Mesenchymal stem cell (in vitro differentiated cells and primary cell): ENCODE measurements around the gene VPS4B.
A peak's percentile ranks its signal among the peaks of the same experiment; 100 is the strongest.

Source experiments
- DNase-seq: peaks from one replicate; pipeline ENCODE4 v3.0.0-alpha.2; 2013
- H2AFZ ChIP-seq: one replicate; pipeline ENCODE4 v1.6.1; 2013; ENCODE audit warnings: low read depth, mild to moderate bottlenecking, control low read depth, inconsistent platforms, low read length, moderate library complexity
- H2AK5ac ChIP-seq: 2 replicates; pipeline ENCODE4 v1.6.1; 2013; ENCODE audit warnings: low read length, moderate library complexity, mild to moderate bottlenecking, inconsistent platforms; ENCODE audit not compliant: severe bottlenecking
- H2BK120ac ChIP-seq: one replicate; pipeline ENCODE4 v1.6.1; 2013; ENCODE audit warnings: low read depth, mild to moderate bottlenecking, inconsistent platforms, low read length, moderate library complexity
- H2BK12ac ChIP-seq, 2 experiments: one replicate each; pipeline ENCODE4 v1.6.1; 2013; ENCODE audit warnings: inconsistent platforms in 2 of 2, low read length in 2 of 2, mild to moderate bottlenecking in 2 of 2, moderate library complexity in 2 of 2, control low read depth in 1 of 2
- H2BK15ac ChIP-seq: one replicate; pipeline ENCODE4 v1.6.1; 2013; ENCODE audit warnings: mild to moderate bottlenecking, low read depth, inconsistent platforms; ENCODE audit not compliant: poor library complexity, severe bottlenecking
- H2BK5ac ChIP-seq: 2 replicates; pipeline ENCODE4 v1.6.1; 2013; ENCODE audit warnings: low read depth, mild to moderate bottlenecking, low read length, control low read depth, inconsistent platforms; ENCODE audit not compliant: poor library complexity, severe bottlenecking
- H3K14ac ChIP-seq, 2 experiments: one replicate each; pipeline ENCODE4 v1.6.1; 2013; ENCODE audit warnings: inconsistent platforms in 2 of 2, low read length in 2 of 2, control low read depth in 1 of 2, mild to moderate bottlenecking in 1 of 2, moderate library complexity in 1 of 2
- H3K18ac ChIP-seq, 2 experiments: one replicate each; pipeline ENCODE4 v1.6.1; 2013; ENCODE audit warnings: inconsistent platforms in 2 of 2, low read length in 2 of 2, control low read depth in 1 of 2, low read depth in 1 of 2, mild to moderate bottlenecking in 1 of 2
- H3K23ac ChIP-seq, 2 experiments: one replicate each; pipeline ENCODE4 v1.6.1; 2013; ENCODE audit warnings: inconsistent platforms in 2 of 2, low read length in 2 of 2, mild to moderate bottlenecking in 2 of 2, moderate library complexity in 2 of 2, control low read depth in 1 of 2
- H3K27ac ChIP-seq: 2 replicates; pipeline ENCODE4 v1.5.1; 2013; ENCODE audit warnings: mild to moderate bottlenecking, moderate library complexity, low read length, control low read depth, inconsistent platforms; ENCODE audit not compliant: poor library complexity, severe bottlenecking
- H3K27me3 ChIP-seq, 2 experiments: 2 replicates each; pipeline versions ENCODE4 v1.6.1 to v1.7.0; 2013; ENCODE audit warnings: low read length in 2 of 2, mild to moderate bottlenecking in 2 of 2, moderate library complexity in 2 of 2, control low read depth in 1 of 2, inconsistent platforms in 1 of 2; ENCODE audit not compliant: control insufficient read depth in 1 of 2, insufficient read depth in 1 of 2
- H3K36me3 ChIP-seq, 2 experiments: 2 replicates each; pipeline versions ENCODE4 v1.6.1 to v1.7.0; 2013; ENCODE audit warnings: low read length in 2 of 2, control low read depth in 1 of 2, inconsistent platforms in 1 of 2, low read depth in 1 of 2, mild to moderate bottlenecking in 1 of 2; ENCODE audit not compliant: insufficient read depth in 2 of 2, control insufficient read depth in 1 of 2
- H3K4ac ChIP-seq, 2 experiments: one replicate each; pipeline ENCODE4 v1.6.1; 2013; ENCODE audit warnings: inconsistent platforms in 2 of 2, low read length in 2 of 2, mild to moderate bottlenecking in 2 of 2, moderate library complexity in 2 of 2, control low read depth in 1 of 2, low read depth in 1 of 2
- H3K4me1 ChIP-seq: 2 replicates; pipeline ENCODE4 v1.6.1; 2013; ENCODE audit warnings: low read depth, low read length, control low read depth; ENCODE audit not compliant: control insufficient read depth, insufficient read depth
- H3K4me2 ChIP-seq: 2 replicates; pipeline ENCODE4 v1.6.1; 2013; ENCODE audit warnings: low read length, mild to moderate bottlenecking, inconsistent platforms; ENCODE audit not compliant: poor library complexity, severe bottlenecking
- H3K4me3 ChIP-seq, 2 experiments: 2 replicates each; pipeline versions ENCODE4 v1.5.1 to v1.7.0; 2013; ENCODE audit warnings: low read length in 2 of 2, mild to moderate bottlenecking in 2 of 2, control low read depth in 1 of 2, low read depth in 1 of 2; ENCODE audit not compliant: insufficient read depth in 1 of 2
- H3K79me1 ChIP-seq: replicated peaks from 2 replicates; pipeline ENCODE4 v1.6.1; 2013; ENCODE audit warnings: mild to moderate bottlenecking, control low read depth, low read length, inconsistent platforms; ENCODE audit not compliant: poor library complexity, severe bottlenecking
- H3K9ac ChIP-seq: 2 replicates; pipeline ENCODE4 v1.7.0; 2013; ENCODE audit warnings: mild to moderate bottlenecking, low read length, moderate library complexity
- H3K9me3 ChIP-seq: 2 replicates; pipeline ENCODE4 v1.7.0; 2013; ENCODE audit warnings: mild to moderate bottlenecking, low read length; ENCODE audit not compliant: control insufficient read depth
- H4K8ac ChIP-seq: one replicate; pipeline ENCODE4 v1.6.1; 2013; ENCODE audit warnings: inconsistent platforms, mild to moderate bottlenecking, low read length, moderate library complexity
- H4K91ac ChIP-seq: one replicate; pipeline ENCODE4 v1.6.1; 2013; ENCODE audit warnings: mild to moderate bottlenecking, low read length, inconsistent platforms
- WGBS: methylation state at CpG from one replicate; pipeline ENCODE4 v1.1.7; 2013; ENCODE audit warnings: mixed read lengths; 5-methylcytosine and 5-hydroxymethylcytosine counted together

VPS4B gene

DNA sequence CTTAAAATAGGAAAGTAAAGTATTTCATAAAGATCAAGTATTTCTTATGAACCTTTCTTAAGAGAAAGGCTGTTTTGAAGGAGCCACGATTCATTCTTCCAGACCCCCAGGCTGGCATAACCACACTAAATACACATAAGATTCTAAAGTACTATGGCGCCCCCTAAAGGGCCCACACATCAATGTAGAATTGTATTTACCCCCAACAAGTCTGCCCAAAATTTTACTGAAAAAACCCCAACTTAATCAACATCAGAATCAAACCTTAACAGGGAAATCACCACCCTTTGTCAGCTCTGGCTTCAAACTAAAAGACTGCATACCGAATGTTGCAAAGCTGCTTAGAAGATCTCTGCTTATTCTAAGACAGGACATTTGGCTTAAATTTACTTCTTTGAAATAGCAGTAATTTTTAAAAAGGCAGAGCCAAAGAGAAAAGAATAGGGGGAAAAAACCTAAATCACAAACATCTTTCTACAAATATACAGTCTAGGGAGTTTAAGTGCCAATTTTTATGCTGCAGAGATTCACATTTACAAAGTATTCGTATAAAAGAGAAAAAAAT lies 82.3 kb downstream of the VPS4B start:
- Histone ChIP-seq H3K9me3 (no peaks in the 10 kb centered on the region), H3K18ac (no peak overlapping the region), H3K23ac (no peak overlapping the region), H2AFZ (no peak overlapping the region), H2BK5ac (no peak overlapping the region), H2BK120ac (no peak overlapping the region), H3K4ac (no peak overlapping the region), H3K14ac (no peak overlapping the region), H2AK5ac (no peak overlapping the region), H3K4me2 (no peak overlapping the region), H2BK15ac (no peak overlapping the region), H3K4me1 (peaks cover 3% of the 10 kb centered on the region), H3K9ac (peak overlapping the region; percentile 54), H3K27ac (no peak overlapping the region), H2BK12ac (no peak overlapping the region), H4K91ac (no peak overlapping the region), H3K4me3 (no peak overlapping the region), H3K79me1 (peaks cover 12% of the 10 kb centered on the region), H4K8ac (no peak overlapping the region), H3K27me3 (no peaks in the 10 kb centered on the region), H3K36me3 (peaks cover 28 to 85% of the 10 kb centered on the region in 2 experiments)
- WGBS, result 29% methylated on average over 2 of the region's 4 CpGs
- DNase-seq, result peak; percentile 49
